ENCODE results near the gene PARD3B.

PARD3B gene

DNA sequence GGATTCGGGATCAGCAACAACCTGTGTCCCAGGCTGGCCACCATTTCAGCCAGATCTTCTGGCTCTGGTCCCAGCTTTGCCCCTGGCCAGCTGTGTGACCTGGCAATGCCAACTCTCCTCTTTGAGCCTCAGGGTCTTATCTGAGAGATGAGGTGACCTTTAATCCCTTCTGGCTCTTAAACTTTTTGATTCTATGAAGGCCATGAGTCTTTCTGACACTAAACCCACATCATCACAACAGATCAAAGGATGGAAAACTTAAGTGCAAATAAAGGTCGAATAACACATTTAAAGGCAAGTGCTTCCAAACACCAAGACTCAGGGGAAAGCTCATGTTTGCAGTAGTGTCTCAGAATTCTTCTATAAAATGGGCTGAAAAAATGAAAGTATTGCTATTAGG lies 645.3 kb downstream of the PARD3B start:
- no peak overlapping the region for H3K9ac ChIP-seq (ENCODE audit: low read length)
- no peaks in the 10 kb centered on the region for H3K4me1 ChIP-seq (ENCODE audit: control insufficient read depth, insufficient read depth, low read length)

GRCh38 chr2:205193125-205193835 lies 648.0 kb downstream of the PARD3B start:
- no peak overlapping the region for H3K9ac ChIP-seq (ENCODE audit: low read length)
- no peak overlapping the region for H3K4me3 ChIP-seq (ENCODE audit: low read length)
- H3K9me3 ChIP-seq (ENCODE audit: control insufficient read depth, low read length): no peaks in the 10 kb centered on the region
- H3K4me1 ChIP-seq (ENCODE audit: control insufficient read depth, insufficient read depth, low read length): no peaks in the 10 kb centered on the region
- no peaks in the 10 kb centered on the region for H3K36me3 ChIP-seq (ENCODE audit: control insufficient read depth, insufficient read depth, low read length)
- no peaks in the 10 kb centered on the region for H3K27me3 ChIP-seq (ENCODE audit: control insufficient read depth, insufficient read depth, low read length)

More for the DNA sequence above, 645.3 kb downstream of the PARD3B start:
- no peaks in the 10 kb centered on the region for H3K27me3 ChIP-seq (ENCODE audit: control insufficient read depth, insufficient read depth, low read length)
- H3K36me3 ChIP-seq (ENCODE audit: control insufficient read depth, insufficient read depth, low read length): no peaks in the 10 kb centered on the region
- H3K4me3 ChIP-seq (ENCODE audit: low read length): no peak overlapping the region
- no peaks in the 10 kb centered on the region for H3K9me3 ChIP-seq (ENCODE audit: control insufficient read depth, low read length)

DNA sequence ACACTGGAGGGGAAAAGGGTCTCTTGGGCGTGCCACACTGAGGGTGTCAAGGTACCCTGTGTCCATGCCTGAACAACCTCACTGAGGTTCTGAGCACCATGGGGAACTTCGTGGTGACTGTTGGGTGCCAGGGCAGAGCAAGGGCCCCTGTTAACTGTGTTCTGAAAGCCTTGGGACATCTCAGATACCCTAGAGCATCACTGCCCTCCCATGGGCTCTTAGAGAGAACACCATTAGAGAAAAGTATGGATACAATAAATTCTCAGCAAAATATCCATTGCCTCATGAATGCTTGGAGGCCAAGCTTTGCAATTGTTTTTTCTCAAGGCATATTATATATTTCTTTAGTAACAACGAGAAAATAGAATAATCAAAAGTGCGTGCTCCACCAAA lies 648.6 kb downstream of the PARD3B start:
- H3K27me3 ChIP-seq (ENCODE audit: control insufficient read depth, insufficient read depth, low read length): no peaks in the 10 kb centered on the region
- H3K9ac ChIP-seq (ENCODE audit: low read length): no peak overlapping the region
- H3K36me3 ChIP-seq (ENCODE audit: control insufficient read depth, insufficient read depth, low read length): no peaks in the 10 kb centered on the region
- no peak overlapping the region for H3K4me3 ChIP-seq (ENCODE audit: low read length)
- no peaks in the 10 kb centered on the region for H3K9me3 ChIP-seq (ENCODE audit: control insufficient read depth, low read length)
- no peaks in the 10 kb centered on the region for H3K4me1 ChIP-seq (ENCODE audit: control insufficient read depth, insufficient read depth, low read length)

GRCh38 chr2:205197468-205198139 lies 652.3 kb downstream of the PARD3B start:
- no peak overlapping the region for H3K9ac ChIP-seq (ENCODE audit: low read length)
- H3K27me3 ChIP-seq (ENCODE audit: control insufficient read depth, insufficient read depth, low read length): no peaks in the 10 kb centered on the region
- no peaks in the 10 kb centered on the region for H3K36me3 ChIP-seq (ENCODE audit: control insufficient read depth, insufficient read depth, low read length)
- H3K9me3 ChIP-seq (ENCODE audit: control insufficient read depth, low read length): no peaks in the 10 kb centered on the region
- no peak overlapping the region for H3K4me3 ChIP-seq (ENCODE audit: low read length)
- H3K4me1 ChIP-seq (ENCODE audit: control insufficient read depth, insufficient read depth, low read length): no peaks in the 10 kb centered on the region

DNA sequence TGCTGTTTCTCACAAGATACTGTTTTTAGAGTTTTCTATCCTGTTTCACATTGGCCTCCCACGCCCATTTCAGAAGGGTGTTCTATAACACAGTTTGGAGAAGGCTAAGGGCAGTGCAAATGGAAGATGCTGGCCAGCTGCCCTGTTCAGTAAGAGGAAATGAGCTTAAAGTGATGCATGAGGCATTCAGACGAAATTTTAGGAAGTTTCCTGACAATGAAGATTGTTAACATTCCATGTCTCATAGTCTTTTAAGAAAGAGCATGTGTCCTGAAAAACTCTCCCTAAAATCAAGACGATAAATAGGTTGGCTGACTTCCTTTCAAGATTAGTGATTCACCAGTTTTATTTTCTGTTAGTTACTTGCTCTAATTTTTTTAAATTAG lies 652.9 kb downstream of the PARD3B start:
- no peaks in the 10 kb centered on the region for H3K27me3 ChIP-seq (ENCODE audit: control insufficient read depth, insufficient read depth, low read length)
- H3K9me3 ChIP-seq (ENCODE audit: control insufficient read depth, low read length): no peaks in the 10 kb centered on the region
- no peaks in the 10 kb centered on the region for H3K4me1 ChIP-seq (ENCODE audit: control insufficient read depth, insufficient read depth, low read length)
- H3K4me3 ChIP-seq (ENCODE audit: low read length): no peak overlapping the region
- no peak overlapping the region for H3K9ac ChIP-seq (ENCODE audit: low read length)
- H3K36me3 ChIP-seq (ENCODE audit: control insufficient read depth, insufficient read depth, low read length): no peaks in the 10 kb centered on the region

DNA sequence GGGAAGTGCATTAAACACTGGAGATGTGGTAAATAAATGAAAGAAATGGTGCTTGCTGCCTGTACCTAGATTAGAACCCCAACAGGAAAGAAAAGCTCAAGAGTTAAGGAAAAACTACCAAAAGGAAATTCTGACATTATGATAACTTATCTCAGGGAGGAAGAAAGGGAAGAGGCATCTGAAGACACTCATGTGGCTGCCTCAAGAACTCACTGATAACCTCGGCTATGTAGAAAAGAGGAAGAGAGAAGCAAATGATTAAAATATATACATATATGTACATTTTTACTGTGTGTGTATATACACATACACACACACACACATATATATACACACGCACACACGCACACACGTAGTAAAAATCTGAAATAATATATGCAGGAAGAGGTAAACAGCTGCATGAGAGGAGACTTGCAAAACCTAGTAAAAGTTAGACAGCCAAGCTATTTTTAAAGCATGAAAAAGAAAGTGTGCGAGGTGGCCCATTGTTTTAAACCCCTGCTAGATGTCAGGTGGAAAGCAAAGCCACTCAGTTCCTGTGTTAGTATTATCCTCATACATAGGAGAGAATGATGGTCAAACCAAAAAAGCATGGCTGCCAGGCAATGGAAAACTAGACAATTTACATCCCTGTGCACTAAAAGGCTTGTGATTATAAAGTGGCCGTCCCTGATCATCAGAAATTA lies 654.0 kb downstream of the PARD3B start:
- H3K9ac ChIP-seq (ENCODE audit: low read length): no peak overlapping the region
- H3K27me3 ChIP-seq (ENCODE audit: control insufficient read depth, insufficient read depth, low read length): no peaks in the 10 kb centered on the region
- H3K9me3 ChIP-seq (ENCODE audit: control insufficient read depth, low read length): no peaks in the 10 kb centered on the region
- H3K36me3 ChIP-seq (ENCODE audit: control insufficient read depth, insufficient read depth, low read length): no peaks in the 10 kb centered on the region
- no peaks in the 10 kb centered on the region for H3K4me1 ChIP-seq (ENCODE audit: control insufficient read depth, insufficient read depth, low read length)
- H3K4me3 ChIP-seq (ENCODE audit: low read length): no peak overlapping the region

DNA sequence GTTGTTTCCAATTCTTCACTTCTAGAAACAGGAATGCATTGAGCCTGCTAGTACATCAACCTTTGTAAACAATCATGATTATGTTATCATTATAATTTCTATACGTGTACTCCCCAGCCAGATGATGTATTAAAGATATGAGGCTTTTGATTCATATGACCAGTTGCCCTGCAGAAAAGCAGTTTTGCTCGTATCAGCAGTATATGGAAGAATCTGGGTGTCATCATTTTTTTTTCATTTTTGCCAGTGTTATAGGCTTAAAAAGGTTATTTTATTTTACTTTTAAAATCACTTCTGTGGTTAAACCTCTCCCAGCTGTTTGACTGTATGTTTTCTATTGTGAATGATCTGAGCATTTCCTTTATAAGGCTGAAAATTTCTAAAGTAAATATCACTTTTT lies 665.2 kb downstream of the PARD3B start:
- Histone ChIP-seq H3K27me3 (ENCODE audit: control insufficient read depth, insufficient read depth, low read length) (no peaks in the 10 kb centered on the region), H3K9ac (ENCODE audit: low read length) (no peak overlapping the region), H3K4me1 (ENCODE audit: control insufficient read depth, insufficient read depth, low read length) (no peaks in the 10 kb centered on the region), H3K9me3 (ENCODE audit: control insufficient read depth, low read length) (no peaks in the 10 kb centered on the region), H3K36me3 (ENCODE audit: control insufficient read depth, insufficient read depth, low read length) (no peaks in the 10 kb centered on the region), H3K4me3 (ENCODE audit: low read length) (no peak overlapping the region)

DNA sequence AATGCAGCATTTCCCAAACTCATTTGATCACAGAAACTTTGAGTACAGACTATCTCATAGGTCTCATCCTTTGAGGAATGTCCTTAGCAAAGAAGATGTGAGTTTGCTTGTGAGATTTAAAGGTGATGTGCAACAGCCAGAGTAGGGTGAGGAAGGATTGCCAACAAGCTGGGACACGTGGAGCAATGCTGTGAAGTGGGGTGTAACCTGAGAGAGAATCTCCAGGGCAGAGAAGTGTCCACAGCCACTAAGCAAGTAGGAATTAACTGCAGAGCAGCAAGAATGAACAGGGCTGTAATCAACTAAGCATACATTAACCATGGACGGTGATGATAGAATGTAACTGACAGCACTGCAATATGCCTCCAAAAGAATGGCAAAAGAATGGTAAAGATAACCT lies 667.1 kb downstream of the PARD3B start:
- H3K9me3 ChIP-seq (ENCODE audit: control insufficient read depth, low read length): no peaks in the 10 kb centered on the region
- no peak overlapping the region for H3K4me3 ChIP-seq (ENCODE audit: low read length)
- H3K4me1 ChIP-seq (ENCODE audit: control insufficient read depth, insufficient read depth, low read length): no peaks in the 10 kb centered on the region
- H3K36me3 ChIP-seq (ENCODE audit: control insufficient read depth, insufficient read depth, low read length): no peaks in the 10 kb centered on the region
- no peaks in the 10 kb centered on the region for H3K27me3 ChIP-seq (ENCODE audit: control insufficient read depth, insufficient read depth, low read length)
- H3K9ac ChIP-seq (ENCODE audit: low read length): no peak overlapping the region

GRCh38 chr2:205216092-205216491 lies 670.8 kb downstream of the PARD3B start:
- Histone ChIP-seq H3K36me3 (ENCODE audit: control insufficient read depth, insufficient read depth, low read length) (no peaks in the 10 kb centered on the region), H3K9me3 (ENCODE audit: control insufficient read depth, low read length) (no peaks in the 10 kb centered on the region), H3K27me3 (ENCODE audit: control insufficient read depth, insufficient read depth, low read length) (no peaks in the 10 kb centered on the region), H3K4me1 (ENCODE audit: control insufficient read depth, insufficient read depth, low read length) (no peaks in the 10 kb centered on the region), H3K4me3 (ENCODE audit: low read length) (no peak overlapping the region), H3K9ac (ENCODE audit: low read length) (no peak overlapping the region)

DNA sequence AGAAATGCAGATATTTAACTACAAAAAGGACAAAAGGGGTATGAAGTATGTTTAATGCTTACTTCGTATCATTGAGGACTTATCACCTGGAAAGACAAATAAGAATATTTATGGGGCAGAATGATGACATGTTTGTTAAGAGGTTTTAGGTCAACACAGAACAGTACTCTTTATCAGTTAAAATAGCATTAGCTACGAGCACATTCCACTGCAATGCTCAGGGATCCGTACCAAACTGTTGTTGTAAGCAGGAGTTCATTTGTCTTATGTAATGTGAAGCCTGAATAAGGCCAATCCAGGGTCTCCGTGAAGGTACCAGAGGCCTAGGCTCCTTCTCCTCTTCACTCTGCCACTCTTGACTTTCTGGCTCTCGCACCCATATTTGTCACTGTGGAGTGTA lies 671.3 kb downstream of the PARD3B start:
- Histone ChIP-seq H3K9ac (ENCODE audit: low read length) (no peak overlapping the region), H3K4me1 (ENCODE audit: control insufficient read depth, insufficient read depth, low read length) (no peaks in the 10 kb centered on the region), H3K9me3 (ENCODE audit: control insufficient read depth, low read length) (no peaks in the 10 kb centered on the region), H3K4me3 (ENCODE audit: low read length) (no peak overlapping the region), H3K36me3 (ENCODE audit: control insufficient read depth, insufficient read depth, low read length) (no peaks in the 10 kb centered on the region), H3K27me3 (ENCODE audit: control insufficient read depth, insufficient read depth, low read length) (no peaks in the 10 kb centered on the region)

DNA sequence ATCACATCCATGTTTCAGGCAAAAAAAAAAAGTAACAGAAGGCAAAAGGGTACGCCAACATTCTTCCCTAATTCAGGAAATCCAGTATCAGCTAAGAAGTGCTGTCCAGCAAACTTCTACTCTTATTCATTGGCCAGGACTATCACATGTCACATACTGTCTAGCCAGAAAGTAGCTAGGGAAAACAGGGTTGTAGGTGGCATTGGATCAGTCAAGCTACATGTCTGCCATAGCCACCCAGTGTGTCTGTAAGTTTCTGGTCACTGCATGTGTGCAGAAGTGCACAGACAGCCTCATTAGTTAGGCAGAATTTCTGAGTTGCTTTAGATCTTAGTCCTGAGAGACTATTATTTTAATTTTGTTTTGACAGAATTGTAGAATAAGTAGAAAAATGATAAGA lies 671.7 kb downstream of the PARD3B start:
- Histone ChIP-seq H3K27me3 (ENCODE audit: control insufficient read depth, insufficient read depth, low read length) (no peaks in the 10 kb centered on the region), H3K36me3 (ENCODE audit: control insufficient read depth, insufficient read depth, low read length) (no peaks in the 10 kb centered on the region), H3K4me1 (ENCODE audit: control insufficient read depth, insufficient read depth, low read length) (no peaks in the 10 kb centered on the region), H3K9ac (ENCODE audit: low read length) (no peak overlapping the region), H3K9me3 (ENCODE audit: control insufficient read depth, low read length) (no peaks in the 10 kb centered on the region), H3K4me3 (ENCODE audit: low read length) (no peak overlapping the region)

GRCh38 chr2:205218056-205218455 lies 672.8 kb downstream of the PARD3B start:
- H3K27me3 ChIP-seq (ENCODE audit: control insufficient read depth, insufficient read depth, low read length): no peaks in the 10 kb centered on the region
- H3K9me3 ChIP-seq (ENCODE audit: control insufficient read depth, low read length): no peaks in the 10 kb centered on the region
- no peak overlapping the region for H3K4me3 ChIP-seq (ENCODE audit: low read length)

More at GRCh38 chr2:205218056-205218455, 672.8 kb downstream of the PARD3B start:
- H3K9ac ChIP-seq (ENCODE audit: low read length): no peak overlapping the region
- no peaks in the 10 kb centered on the region for H3K36me3 ChIP-seq (ENCODE audit: control insufficient read depth, insufficient read depth, low read length)
- no peaks in the 10 kb centered on the region for H3K4me1 ChIP-seq (ENCODE audit: control insufficient read depth, insufficient read depth, low read length)

Measured in mucosa of stomach (tissue), 1 donor.